ENCODE results near the gene SORCS2. TPM values are rescaled to one million over a fixed set of nuclear protein-coding genes. Genes with fewer than 3 reads are reported as not detected.

The SORCS2 gene
- polyA plus RNA-seq, 1 of the 3 experiments (the other 2 are of a cell fraction), result 1.6 TPM

DNA sequence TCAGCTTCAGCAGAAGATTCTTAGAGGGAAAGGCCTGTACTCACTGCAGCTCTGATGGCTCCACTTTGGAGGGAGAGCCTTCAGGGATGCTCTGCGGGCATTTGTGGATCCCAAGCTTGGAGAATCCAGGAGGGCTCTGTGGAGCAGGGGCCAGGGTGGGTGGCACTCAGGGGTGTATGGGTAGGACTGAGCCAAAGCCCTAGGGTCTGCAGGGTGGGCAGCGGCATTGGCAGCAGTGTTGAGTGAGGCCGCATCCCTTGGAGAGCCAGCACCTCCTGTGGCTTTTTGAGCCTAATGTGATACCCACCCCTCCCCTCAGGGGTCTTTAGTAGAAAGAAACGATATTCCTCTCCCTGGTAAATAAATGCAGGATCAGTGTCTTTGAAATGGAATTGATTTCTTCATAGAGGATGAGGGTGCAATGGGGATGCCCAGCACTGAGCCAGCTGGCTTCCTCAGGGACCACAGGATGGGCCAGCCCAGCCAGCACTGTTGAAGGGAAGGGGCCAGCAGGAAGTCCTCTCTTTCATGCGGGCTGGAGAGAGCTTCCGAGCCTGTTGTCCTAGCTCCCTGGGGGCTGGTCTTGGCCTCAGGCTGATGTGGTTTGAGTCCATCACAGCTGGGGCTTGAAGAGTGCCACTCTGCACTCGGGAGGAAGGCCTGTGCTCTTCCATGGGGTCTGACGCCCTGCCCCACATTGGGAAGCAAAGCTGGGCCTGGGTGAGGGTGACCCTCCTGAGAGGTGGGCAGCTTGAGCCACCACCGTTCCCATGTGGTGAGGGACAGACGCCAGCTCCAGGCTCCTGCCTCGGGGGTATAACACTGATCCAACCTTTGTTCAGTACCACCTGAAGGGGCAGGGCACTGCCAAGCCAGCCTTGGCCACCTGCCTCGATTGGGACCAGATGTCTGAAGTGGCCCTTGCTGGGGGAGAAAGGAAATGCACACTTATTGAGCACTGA lies 192.9 kb downstream of the SORCS2 start (continued):
- TF ChIP-seq RXRA (IDR thresholded peaks at IDR 0.05; ENCODE audit: borderline replicate concordance, low read depth) (no peak), NRF1 (IDR thresholded peaks at IDR 0.05; ENCODE audit: low read depth, low read length) (no peak), IRF3 (IDR thresholded peaks at IDR 0.05; ENCODE audit: low read depth, low read length) (no peak)

DNA sequence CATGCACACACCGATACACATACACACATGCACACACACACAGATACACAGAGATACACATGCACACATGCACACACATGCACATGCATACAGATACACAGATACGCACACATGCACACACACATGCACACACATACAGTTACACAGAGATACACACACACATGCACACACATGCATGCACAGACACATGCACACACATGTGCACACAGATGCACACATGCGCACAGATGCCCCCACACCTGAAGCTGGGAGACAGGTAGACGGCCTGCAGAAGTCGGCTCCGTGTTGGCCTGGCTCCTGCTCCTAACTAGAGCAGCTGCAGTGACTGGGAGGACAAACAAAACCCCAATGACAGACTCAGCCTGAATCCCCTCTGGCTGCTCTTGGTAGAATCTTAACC lies 195.6 kb downstream of the SORCS2 start:
- H3K4me2 ChIP-seq, result no peak overlapping the region
- TF ChIP-seq POLR2AphosphoS5 (IDR thresholded peaks at IDR 0.05; ENCODE audit: low read depth, low read length) (no peak), FOSL2 (IDR thresholded peaks at IDR 0.05; ENCODE audit: borderline replicate concordance, low read depth) (no peak), GATA2 (CRISPR knock-in tag; IDR thresholded peaks at IDR 0.05) (no peak), JUND (IDR thresholded peaks at IDR 0.05) (no peak), CTCF (IDR thresholded peaks at IDR 0.05) (no peak), RXRA (IDR thresholded peaks at IDR 0.05; ENCODE audit: borderline replicate concordance, low read depth) (no peak), SMC3 (IDR thresholded peaks at IDR 0.05; ENCODE audit: low read depth, low read length) (no peak), IRF3 (IDR thresholded peaks at IDR 0.05; ENCODE audit: low read depth, low read length) (no peak), PBX3 (IDR thresholded peaks at IDR 0.05) (no peak), FOXJ3 (CRISPR knock-in tag; IDR thresholded peaks at IDR 0.05) (no peak), MEF2A (IDR thresholded peaks at IDR 0.05; ENCODE audit: borderline replicate concordance, low read depth) (no peak), SIN3A (IDR thresholded peaks at IDR 0.05; ENCODE audit: borderline replicate concordance, low read depth, low read length) (no peak), NRF1 (IDR thresholded peaks at IDR 0.05; ENCODE audit: low read depth, low read length) (no peak), GABPA (IDR thresholded peaks at IDR 0.05; ENCODE audit: low read depth) (no peak)
- H3K27ac ChIP-seq (ENCODE audit: low read depth in 2 of 2, low read length in 1 of 2), result no peak overlapping the region
- ChIA-PET POLR2A (no interaction called here), CTCF (no interaction called here)
- no peaks in the 10 kb centered on the region for H3K79me2 ChIP-seq (ENCODE audit: insufficient read depth)
- H3K36me3 ChIP-seq (replicated peaks in 1 of 2; ENCODE audit: control insufficient read depth in 1 of 2, insufficient read depth in 2 of 2, low read length in 1 of 2), result no peaks in the 10 kb centered on the region
- H3K9ac ChIP-seq, result no peak overlapping the region
- H3F3A ChIP-seq (replicated peaks; ENCODE audit: insufficient read depth), result peaks cover 3% of the 10 kb centered on the region
- DNase-seq, result no peak
- 74% methylated on average over 5 of the region's 6 CpGs for WGBS (ENCODE audit: low lambda C conversion rate)
- no peaks in the 10 kb centered on the region for H3K9me2 ChIP-seq
- H2AFZ ChIP-seq (ENCODE audit: low read depth), result no peak overlapping the region
- no peak overlapping the region for H3K4me3 ChIP-seq (ENCODE audit: low read depth in 2 of 2, low read length in 1 of 2)
- H3K9me3 ChIP-seq, result no peaks in the 10 kb centered on the region
- H3K27me3 ChIP-seq (ENCODE audit: insufficient read depth), result peaks cover 11% of the 10 kb centered on the region; the same call in 1 of the 2 replicates
- peaks cover 0 to 4% of the 10 kb centered on the region in 2 experiments; a peak in 1 of 4 replicates for H3K4me1 ChIP-seq (ENCODE audit: control insufficient read depth in 1 of 2, insufficient read depth in 2 of 2, low read depth in 1 of 2, low read length in 1 of 2)
- H4K20me1 ChIP-seq (ENCODE audit: insufficient read depth), result no peaks in the 10 kb centered on the region

Data from SK-N-SH (cell line).